ENCODE results near the gene CHRNA4.
"Not testable (repeated sequence)": the region's sequence is repeated elsewhere in the genome, so short reads cannot be mapped to it uniquely, and the experiment has no call there.

The CHRNA4 gene

DNA sequence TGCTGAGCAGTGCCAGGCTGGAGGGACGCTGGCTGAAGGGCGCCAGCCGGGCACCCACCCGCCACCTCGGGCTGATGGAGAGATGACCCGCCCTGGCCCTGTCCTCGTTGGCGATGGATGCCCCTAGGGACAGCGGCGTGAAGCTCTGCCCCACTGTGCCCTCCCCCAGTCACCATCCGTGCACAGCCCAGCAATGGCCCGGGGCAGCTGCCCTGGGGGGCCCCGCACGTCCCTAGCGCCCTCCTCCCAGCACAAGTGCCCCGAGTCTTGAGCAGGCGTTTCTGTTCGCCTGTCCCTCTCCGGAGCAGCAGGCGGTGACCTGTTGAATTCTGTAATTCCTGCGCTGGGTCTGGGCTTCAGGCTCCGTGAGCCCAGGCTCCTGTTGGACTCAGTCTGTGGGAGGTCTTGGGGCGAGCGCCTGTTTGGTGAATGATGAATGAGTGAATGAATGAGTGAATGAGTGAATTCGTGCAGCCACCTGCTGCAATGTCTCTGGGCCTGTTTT lies 36.8 kb upstream of the CHRNA4 start:
- no peak for DNase-seq (ENCODE audit: low read depth in 3 of 3)

DNA sequence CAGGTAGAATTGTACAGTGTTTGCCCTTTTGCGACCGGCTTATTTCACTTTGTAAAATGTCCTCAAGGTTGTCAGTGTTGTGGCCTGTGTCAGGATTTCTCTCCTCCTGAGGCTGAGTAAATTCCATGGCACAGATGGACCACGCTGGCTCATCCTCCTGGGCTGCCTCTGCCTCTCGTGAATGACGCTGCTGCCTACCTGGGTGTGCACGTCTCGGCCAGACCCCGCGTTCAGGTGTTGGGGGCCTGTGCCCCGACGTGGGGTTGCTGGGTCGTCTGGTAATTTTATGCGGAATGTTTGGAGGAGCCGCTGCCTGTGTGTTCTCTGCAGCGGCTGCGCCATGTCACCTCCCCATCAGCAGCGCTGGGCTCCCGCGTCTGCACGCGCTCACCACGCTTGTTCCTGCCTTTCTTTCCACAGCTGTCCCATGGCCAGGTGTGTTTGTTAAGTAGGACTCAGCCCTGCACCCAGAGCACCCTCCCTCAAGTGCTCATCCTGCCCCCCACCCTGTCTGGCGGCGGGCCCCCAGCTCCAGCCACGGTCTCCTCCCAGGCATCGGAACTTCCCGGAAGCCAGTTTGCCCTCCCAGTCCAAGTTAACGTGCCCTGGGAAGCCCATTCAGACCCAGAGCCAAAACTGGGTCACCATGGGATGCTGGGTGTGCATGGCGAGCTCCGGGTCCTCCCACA lies 36.1 kb upstream of the CHRNA4 start:
- no peak for DNase-seq (ENCODE audit: low read depth in 3 of 3)

DNA sequence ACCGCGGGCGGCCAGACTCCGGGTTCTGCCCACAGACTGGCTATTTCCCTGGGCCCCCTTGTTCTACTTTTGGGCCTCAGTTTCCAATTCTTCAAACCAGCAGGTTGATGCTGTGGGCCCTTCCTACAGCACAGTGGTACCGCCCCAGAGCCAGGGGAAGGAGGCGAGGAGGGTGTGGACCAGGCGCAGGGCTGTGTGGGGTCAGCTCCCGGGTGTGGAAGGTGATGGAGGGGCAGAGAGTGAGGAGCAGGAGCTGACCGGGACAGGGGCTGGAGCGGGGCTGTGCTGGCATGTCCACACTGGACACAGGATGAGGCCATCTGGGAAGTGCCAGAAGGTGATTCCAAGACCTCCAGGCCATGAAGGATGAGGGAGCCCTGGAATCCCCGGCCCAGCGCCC lies 35.2 kb upstream of the CHRNA4 start:
- DNase-seq (ENCODE audit: low read depth in 3 of 3), result no peak

DNA sequence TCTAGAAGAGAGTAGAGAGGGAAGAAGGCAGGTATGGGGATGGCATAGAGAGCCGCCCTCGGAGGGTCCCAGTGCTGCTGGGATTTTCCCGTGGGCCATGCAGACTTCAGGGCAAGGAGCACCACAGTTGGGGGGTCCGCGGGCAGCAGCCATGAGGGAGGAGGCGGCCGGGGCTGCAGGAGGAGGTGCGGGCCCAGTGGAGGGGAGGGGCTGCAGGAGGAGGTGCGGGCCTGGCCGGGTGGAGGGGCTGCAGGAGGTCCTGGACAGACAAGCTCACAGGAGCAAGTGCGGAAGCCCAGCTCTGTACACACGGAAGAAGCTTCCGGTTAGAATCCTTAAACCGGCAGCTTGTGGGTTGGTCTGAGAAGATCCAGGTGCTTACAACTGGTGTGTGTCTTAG lies 34.6 kb upstream of the CHRNA4 start:
- DNase-seq (ENCODE audit: low read depth in 3 of 3), result no peak

DNA sequence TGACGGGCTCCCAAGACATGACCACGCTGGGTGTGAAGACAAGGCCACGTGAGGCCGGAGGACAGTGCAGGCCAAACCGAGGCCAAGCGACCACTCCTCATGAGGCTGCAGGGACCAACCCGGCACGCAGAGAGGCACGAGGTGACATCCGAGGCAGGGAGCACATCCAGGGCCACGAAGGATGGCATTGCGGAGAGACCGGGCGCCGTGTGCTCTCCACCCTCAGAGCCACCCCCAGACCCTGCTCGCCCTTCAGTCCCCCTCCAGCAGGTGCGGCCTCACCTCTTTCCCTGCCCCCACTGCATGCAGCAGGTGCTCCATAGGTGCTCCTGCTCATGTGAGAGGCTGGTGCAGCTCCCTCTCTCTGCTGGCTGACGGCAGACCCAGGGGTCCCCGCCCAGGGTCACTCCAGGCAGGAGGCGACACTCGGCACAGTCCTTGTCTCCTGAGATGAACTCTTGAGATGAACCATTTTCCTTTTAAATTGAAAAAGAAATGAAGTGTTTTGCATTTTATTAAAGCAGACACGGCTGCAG lies 33.8 kb upstream of the CHRNA4 start:
- DNase-seq (ENCODE audit: low read depth in 3 of 3), result no peak

DNA sequence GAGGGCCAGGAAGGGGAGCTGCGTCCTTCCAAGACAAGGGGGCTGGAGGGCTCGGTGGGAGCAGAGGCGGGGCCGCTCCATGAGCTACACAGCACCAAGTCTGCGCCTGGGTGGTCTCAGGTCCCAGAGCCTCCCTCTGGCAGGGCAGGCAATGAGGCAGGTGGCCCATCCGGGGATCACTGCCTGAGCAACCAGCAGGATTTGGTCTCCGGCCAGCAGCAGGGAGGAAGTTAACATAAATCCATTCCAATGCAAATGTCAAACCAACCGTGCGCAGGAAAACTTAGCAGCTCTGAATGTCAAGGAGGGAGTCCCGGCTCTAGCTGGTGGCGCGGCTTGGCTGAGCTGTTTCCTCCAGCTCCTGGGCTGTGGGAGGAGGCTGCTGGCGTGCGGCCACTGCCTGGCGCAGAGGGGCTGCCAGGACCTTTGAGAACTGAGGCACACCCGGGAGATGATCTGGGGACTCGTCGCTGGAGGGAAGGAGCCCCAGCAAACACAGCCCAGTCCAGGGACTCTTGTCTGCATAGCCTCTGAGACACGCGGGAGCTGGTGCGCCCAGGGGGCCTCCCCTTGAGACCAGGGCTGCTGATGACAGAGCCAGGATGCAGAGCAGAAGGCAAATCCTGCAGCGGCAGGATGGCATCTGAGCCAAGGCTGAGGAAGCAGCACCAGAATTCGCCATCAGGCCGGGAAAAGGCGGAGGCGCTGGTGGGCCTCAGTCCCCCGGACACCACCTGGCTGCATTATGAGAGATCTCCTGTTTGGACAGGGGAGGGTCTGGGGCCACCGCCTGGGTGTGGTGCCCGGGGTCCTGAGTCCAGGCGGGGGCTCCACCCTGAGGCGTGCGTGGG lies 33.1 kb upstream of the CHRNA4 start:
- no peak for DNase-seq (ENCODE audit: low read depth in 3 of 3)

DNA sequence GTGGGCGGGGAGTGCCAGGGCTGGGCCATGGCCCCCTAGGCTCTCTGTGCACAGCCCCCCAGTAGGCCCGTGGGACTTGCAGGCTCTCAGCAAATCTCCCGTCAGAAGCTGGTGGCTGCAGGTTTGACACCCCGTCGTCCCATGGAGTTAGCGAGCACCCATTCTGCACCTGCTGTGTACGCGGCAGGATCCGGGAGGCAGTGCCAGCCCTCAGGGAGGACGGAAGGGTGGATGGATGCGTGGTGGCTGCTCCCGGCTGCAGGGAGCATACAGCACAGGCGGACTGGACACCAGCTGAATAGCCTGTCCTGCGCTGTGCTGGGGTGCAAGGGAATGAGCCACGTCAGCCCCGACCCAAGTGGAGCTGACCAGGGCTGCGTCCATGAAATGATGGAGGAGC lies 32.4 kb upstream of the CHRNA4 start:
- DNase-seq (ENCODE audit: low read depth in 3 of 3), result no peak

DNA sequence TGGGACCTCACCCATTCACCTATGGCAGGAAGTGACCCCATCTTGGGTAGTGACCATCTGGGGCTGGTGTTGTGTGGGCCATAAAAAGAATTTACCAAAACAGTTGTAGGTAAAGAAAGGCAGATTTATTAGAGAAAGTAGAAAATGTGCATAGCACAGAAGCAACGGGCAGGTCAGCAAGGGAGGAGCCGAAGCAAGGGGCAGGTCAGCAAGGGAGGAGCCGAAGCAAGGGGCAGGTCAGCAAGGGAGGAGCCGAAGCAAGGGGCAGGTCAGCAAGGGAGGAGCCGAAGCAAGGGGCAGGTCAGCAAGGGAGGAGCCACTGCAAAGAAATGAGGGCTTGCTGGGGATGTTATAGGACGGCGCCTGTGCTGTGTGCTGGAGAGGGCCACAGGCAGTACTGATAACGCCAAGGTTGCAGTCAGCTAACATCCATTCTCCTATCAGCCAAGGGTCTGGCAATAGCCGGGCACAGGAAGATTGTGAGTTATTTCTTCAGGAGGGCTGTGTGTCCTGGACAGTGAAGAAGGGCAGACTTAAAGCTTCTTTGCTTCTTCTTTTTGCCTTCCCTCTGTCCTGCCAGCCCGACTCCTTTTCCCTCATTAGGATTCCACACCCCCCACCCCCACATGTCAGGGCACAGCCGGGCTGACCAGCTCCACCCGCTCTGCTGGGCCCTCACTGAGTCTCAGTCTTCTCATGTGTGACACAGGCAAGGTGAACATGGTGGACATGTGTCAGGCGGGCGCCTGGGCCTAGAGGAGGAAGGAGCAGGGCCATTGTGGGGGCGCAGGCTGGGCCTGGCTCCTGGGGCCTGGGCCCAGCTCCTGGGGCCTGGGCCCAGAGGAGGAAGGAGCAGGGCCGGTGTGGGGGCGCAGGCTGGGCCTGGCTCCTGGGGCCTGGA lies 31.6 kb upstream of the CHRNA4 start:
- no peak for DNase-seq (ENCODE audit: low read depth in 3 of 3)

DNA sequence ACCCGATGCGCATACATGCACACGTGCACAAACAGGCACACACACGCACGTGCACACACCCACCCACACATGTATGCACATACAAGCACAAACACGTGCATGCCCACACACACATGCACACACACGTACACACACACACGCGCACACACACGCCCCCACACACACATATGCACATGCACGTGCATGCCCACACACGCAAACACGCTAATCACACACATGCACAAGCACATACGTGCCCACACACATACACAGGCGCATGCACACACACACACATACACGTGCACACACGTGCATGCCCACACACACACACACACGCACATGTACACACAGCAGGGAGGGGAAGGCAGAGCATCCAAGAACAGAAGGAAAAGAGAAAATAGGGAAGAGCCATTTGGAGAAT lies 26.8 kb upstream of the CHRNA4 start:
- DNase-seq (ENCODE audit: low read depth in 3 of 3), result no peak

DNA sequence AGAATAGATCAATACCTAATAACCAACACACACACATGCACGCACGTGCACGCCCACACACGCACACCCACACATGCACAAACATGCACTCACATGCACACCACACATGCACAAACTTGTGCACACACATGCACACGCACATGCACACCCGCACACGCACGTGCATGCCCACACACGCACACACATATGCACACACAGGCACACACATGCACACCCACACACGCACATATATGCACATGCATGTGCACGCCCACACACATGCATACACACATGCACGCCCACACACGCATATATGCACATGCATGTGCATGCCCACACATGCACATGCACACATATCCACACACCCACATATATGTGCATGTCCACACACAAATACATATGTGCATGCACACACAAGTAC lies 26.2 kb upstream of the CHRNA4 start:
- no peak for DNase-seq (ENCODE audit: low read depth in 3 of 3)

DNA sequence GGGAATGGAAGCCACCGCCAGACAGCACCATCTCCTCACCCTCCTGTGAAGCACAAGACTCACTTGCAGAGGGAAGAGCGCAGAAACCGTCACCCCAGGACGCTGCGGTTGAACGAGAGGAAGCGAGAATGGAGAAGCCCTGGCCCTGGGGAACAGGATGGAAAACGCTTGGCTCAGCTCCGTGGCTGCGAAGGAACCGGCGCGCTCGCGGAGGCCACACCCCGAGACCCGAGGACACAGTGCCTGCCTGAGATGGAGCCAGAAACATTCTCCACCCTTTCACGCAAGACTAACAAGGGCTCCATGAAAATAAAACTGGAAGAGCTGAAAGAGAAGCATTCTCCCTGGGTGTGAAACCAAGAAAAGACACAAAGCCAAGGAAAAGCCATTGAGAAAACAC lies 25.3 kb upstream of the CHRNA4 start:
- no peak for DNase-seq (ENCODE audit: low read depth in 3 of 3)

DNA sequence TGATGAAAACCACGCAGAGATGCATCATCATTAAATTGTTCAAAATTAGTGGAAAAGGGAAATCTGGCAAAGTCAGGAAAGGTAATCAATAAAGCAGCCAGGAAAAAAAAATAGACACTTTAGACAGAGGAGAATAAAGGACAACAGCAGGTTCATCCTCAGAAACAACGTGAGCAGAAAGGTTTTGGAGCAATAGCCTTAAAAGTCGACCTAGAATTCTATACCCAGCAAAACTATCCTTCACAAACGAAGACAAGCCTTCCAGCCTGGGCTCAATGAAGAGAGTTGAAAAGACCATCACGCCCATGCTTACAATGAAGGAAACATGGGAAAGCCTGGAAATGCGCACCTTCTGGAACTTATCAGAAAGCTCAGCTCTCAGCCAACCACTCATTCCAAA lies 24.7 kb upstream of the CHRNA4 start:
- no peak for DNase-seq (ENCODE audit: low read depth in 3 of 3)

DNA sequence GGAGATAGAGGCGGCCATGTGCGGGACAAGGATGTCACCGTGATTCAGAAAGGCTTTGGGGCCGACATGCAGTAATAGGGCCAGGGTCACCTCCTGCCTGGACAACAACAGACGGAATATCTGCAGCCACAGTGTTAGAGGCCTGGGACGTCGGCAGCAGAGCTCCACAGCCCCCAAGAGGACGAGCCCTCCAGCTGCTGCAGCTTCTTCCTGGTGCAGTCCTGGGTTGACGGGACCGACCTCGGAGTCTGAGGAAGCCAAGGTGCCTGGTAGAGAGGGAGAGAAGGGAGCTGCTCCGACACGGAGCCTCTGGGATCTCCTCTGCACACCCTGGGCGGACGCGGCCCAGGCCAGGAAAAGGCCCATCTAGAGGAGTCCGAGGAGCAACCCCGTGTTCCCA lies 23.2 kb upstream of the CHRNA4 start:
- no peak for DNase-seq (ENCODE audit: low read depth in 3 of 3)

DNA sequence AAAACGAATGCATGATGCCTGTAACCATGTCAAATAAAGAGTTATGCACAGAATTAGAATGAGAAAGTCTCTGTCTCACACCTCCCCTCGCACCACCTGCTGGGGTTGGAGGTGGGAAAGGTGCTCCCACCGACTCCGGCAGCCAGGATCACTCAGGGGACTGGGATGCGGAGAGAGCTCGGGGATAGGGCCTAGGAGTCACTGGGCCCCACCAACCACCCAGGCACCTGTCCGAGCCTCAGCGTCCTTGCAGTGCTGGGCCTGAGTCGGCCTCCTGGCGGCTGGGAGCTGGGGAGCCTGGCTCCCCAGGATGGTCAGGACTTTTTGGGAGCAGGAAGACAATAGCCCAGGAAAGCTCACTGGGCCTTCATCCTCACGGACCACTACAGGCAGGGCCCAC lies 22.4 kb upstream of the CHRNA4 start:
- no peak for DNase-seq (ENCODE audit: low read depth in 3 of 3)

DNA sequence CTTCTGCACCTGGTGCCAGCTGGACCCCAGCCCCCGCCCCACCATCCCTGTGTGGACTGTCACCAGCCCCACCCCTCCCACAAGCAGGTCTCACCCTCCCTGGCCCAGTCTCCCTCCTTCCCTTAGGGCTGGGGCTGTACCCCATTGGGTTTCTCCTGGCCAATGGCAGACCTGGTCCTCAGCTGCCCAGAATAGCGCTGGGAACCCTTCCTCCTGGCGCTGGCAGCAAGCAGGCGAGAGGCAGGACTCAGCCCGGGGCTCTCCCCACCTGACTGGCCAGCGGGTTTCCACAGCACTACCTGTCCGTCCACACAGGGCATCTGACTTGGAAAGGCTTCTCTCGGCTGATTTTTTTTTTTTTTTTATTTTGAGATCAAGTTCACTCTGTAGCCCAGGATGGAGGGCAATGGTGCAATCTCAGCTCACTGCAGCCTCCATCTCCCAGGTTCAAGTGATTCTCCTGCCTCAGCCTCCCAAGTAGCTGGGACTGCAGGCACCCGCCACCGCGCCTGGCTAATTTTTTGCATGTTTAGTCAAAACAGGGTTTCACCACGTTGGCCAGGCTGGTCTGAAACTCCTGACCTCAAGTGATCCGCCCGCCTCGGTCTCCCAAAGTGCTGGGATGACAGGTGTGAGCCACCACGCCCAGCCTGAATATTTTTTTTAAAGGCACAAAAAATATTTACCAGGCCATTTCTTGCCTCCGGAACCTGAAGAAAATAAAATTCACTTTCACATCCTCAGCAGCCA lies 21.6 kb upstream of the CHRNA4 start:
- no peak for DNase-seq (ENCODE audit: low read depth in 3 of 3)

DNA sequence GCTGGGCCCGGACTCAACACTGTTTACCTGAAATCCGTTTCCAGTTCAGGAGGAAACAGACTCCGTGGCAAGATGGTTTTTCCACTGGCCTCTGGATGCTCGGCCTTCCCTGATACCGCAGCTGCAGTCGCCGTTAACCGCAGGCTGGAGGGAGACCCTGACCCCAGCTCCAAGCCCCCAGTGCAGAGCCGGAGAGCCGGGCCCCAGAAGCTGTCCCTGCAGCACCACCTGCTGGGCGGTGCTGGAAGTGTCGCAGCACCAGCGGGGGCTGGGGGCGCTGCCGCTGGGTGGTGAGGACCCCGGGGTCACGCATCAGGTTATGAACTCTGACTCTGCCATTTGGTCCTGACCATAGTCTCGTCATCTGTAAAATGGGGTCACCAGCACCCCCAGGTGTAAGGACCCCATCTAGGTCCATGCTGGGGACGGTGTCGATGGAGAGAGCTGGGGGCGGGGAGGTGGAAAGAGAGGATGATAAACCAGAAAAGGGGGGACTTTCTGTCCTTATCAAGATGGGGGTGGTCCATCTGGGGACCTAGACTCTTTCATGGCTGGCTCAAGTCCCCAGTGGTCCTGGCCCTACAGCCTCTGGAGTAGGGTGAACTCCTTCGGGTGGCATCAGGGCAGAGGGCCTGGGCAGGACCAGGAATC lies 20.8 kb upstream of the CHRNA4 start:
- DNase-seq (ENCODE audit: low read depth in 3 of 3), result peak in 2 of 3 experiments; percentile 7 to 24

DNA sequence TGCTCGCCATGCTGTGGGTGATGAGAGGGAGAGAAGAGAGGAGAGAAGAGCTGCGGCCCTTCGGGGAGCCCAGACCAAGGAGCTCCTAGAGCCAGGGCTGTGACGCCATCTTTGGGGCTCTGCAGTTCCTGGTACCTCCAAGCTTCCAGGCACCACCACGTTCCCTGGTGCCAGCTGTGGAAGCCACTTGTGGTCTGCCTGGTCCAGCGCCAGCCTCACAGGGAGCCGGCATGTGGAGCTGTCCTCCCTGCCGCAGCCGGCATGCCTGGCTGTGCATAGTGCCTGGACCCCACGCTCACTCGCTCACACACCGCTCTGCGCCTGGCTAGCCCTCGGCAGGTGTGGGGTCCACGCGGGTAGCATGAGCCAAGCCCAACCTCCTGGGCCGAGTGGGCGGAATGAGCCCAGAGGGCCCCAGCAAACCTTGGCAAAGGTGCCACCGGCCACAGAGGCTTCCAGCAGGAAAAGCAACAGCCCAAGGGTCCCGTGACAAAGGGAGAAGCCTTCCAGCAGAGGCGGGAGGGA lies 19.3 kb upstream of the CHRNA4 start:
- no peak for DNase-seq (ENCODE audit: low read depth in 3 of 3)

DNA sequence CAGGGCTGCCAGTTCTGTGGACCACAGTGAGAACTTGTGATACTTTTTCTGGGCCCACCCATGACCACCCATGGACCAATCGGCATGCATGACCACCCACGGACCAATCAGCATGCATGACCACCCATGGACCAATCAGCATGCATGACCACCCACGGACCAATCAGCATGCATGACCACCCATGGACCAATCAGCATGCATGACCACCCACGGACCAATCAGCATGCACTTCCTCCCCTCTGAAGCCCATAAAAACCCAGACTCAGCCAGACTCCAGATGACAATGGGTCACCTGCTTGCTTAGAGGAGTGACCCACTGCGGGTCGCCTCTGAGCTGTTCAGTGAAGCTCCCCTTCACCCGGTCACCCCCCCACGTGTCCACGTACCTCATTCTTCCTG lies 18.7 kb upstream of the CHRNA4 start:
- not testable (repeated sequence) for DNase-seq (ENCODE audit: low read depth in 3 of 3)

DNA sequence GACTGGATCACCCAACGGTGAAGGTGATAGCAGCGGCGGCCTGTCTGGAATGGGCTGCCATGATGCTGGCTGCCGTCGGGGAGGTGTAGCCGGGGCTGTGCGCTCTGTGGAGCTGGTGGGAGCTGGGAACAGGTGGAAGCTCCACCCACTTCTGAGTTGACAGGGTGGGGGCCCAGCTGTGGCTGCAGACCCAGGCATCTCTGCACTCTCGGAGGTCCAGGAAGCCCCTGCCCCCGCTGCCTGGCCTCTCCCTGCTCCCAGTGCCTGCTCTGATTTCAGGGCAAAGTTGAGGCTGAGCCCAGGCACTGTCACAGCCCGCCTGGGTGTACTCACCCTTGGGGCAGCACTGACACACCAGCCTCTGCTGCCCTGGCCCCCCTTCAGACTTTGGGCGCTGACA lies 18.1 kb upstream of the CHRNA4 start:
- DNase-seq (ENCODE audit: low read depth in 3 of 3), result no peak

DNA sequence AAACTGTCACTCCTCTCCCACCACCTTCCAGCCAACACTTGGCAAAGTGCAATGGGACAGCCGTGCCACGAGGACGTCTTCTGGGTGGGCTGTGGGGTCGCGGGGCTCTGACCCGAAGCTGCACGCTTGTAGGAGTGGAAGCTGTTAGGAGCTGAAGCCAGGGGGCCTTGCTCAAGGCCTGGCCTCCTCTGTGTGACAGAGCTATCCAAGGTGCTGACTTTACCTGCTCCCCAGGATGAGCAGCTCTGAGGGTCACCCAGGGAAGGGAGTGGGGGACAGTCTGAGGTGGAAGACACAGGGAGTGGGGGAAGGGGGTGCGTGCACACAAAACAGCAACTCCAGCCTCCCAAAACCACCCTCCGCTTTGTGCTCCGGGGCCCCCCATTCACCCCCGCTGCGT lies 17.5 kb upstream of the CHRNA4 start:
- no peak for DNase-seq (ENCODE audit: low read depth in 3 of 3)

Measured in stimulated activated CD4-positive, alpha-beta T cell treated with anti-CD3 and anti-CD28 coated beads, TNF-alpha, amount 100 ng/mL, for 4 hours (primary cell).